K562 (cell line): ENCODE data around the gene PDE11A. TPM values are rescaled to one million over a fixed set of nuclear protein-coding genes. Genes with fewer than 3 reads are reported as not detected.
A peak's percentile ranks its signal among the peaks of the same experiment; 100 is the strongest.

Experiments used
- ATAC-seq: fragments of 200-7000 bp; cut with Tn5 transposase; 3 replicates; pipeline ENCODE4 v1.9.1; 2020; ENCODE audit warnings: moderate library complexity
- BruUV-seq: library from RNA; stranded (reverse); fragments of 400-500 nt; replicated peaks from 2 replicates; lab custom pipeline; 2021; lab: Mats Ljungman, UMichigan
- CTCF ChIA-PET: fragments of 300-600 bp; formaldehyde crosslinking; extraction: SDS; loops from one replicate; lab custom pipeline; 2021; ENCODE audit warnings: low intra/inter-chr PET ratio; lab: Yijun Ruan, JAX
- POLR2A ChIA-PET: fragments of 300-600, 350-650 bp; sonication (Branson Sonifier 250); formaldehyde crosslinking; extraction: SDS; loops from one replicate; lab custom pipeline; 2021; ENCODE audit warnings: antibody characterized with exemption, inconsistent platforms; lab: Yijun Ruan, JAX
- DNase-seq, 4 experiments: peaks; one replicate each; pipeline versions ENCODE4 v3.0.0 to v3.0.0-alpha.2; 2011 to 2018; ENCODE audit warnings: low spot score in 3 of 4, mixed read lengths in 3 of 4; ENCODE audit errors: extremely low read depth in 1 of 4
- FAIRE-seq: peaks from 2 replicates; lab custom pipeline; 2011; peaks lifted over from hg19 to GRCh38; lab: Jason Lieb, UNC
- H2AFZ ChIP-seq: 2 replicates; pipeline ENCODE4 v1.6.0; 2011; ENCODE audit warnings: low read depth, low read length, control low read depth, inconsistent platforms
- H3K27ac ChIP-seq: fragments of 200-600 bp; 3 replicates; pipeline ENCODE4 v1.8.0; 2011; ENCODE audit warnings: low read depth, mild to moderate bottlenecking, control low read depth, inconsistent platforms, low read length, moderate library complexity, mixed read lengths; ENCODE audit errors: extremely low read depth
- H3K27me3 ChIP-seq, 2 experiments: fragments of 300-600 bp in 1 of 2; 2 replicates in 1 of 2; 3 replicates in 1 of 2; pipeline versions ENCODE4 v1.6.0 to v1.8.0; 2011; ENCODE audit warnings: inconsistent platforms in 2 of 2, low read length in 2 of 2, mild to moderate bottlenecking in 1 of 2, mixed read lengths in 1 of 2, moderate library complexity in 1 of 2; ENCODE audit not compliant: control insufficient read depth in 2 of 2, insufficient read depth in 2 of 2
- H3K36me3 ChIP-seq: fragments of 300-600 bp; 3 replicates; pipeline ENCODE4 v1.8.0; 2011; ENCODE audit warnings: mild to moderate bottlenecking, low read length, inconsistent platforms; ENCODE audit not compliant: control insufficient read depth, insufficient read depth
- H3K4me1 ChIP-seq, 2 experiments: fragments of 200-600 bp in 1 of 2; replicated peaks in 1 of 2; 2 replicates in 1 of 2; 3 replicates in 1 of 2; pipeline versions ENCODE4 v1.5.1 to v1.8.0; 2011; ENCODE audit warnings: inconsistent platforms in 2 of 2, low read length in 2 of 2, mild to moderate bottlenecking in 1 of 2, mixed read lengths in 1 of 2, moderate library complexity in 1 of 2; ENCODE audit not compliant: control insufficient read depth in 2 of 2, insufficient read depth in 2 of 2
- H3K4me2 ChIP-seq: 2 replicates; pipeline ENCODE4 v1.6.1; 2011; ENCODE audit warnings: low read length, control low read depth, inconsistent platforms, mixed read lengths; ENCODE audit not compliant: insufficient read depth
- H3K4me3 ChIP-seq: fragments of 200-600 bp; sonication (generic), shearing (Covaris generic); 2 replicates; pipeline ENCODE4 v1.5.1; 2016; ENCODE audit warnings: control low read depth, inconsistent platforms
- H3K79me2 ChIP-seq: fragments of 200-600 bp; 3 replicates; pipeline ENCODE4 v1.8.0; 2011; ENCODE audit warnings: low read length, inconsistent platforms; ENCODE audit not compliant: control insufficient read depth, insufficient read depth
- H3K9ac ChIP-seq, 2 experiments: 2 replicates each; pipeline versions ENCODE4 v1.6.0 to v1.6.1; 2011; ENCODE audit warnings: low read depth in 2 of 2, low read length in 2 of 2, control low read depth in 1 of 2, inconsistent platforms in 1 of 2, mild to moderate bottlenecking in 1 of 2, mixed read lengths in 1 of 2; ENCODE audit not compliant: insufficient read depth in 1 of 2
- H3K9me1 ChIP-seq: one replicate; pipeline ENCODE4 v1.6.0; 2011; ENCODE audit warnings: inconsistent platforms, mild to moderate bottlenecking, low read length, moderate library complexity; ENCODE audit not compliant: control insufficient read depth, insufficient read depth
- H3K9me3 ChIP-seq: replicated peaks from 2 replicates; pipeline ENCODE4 v1.5.1; 2011; ENCODE audit warnings: low read depth, low read length, inconsistent platforms; ENCODE audit not compliant: control insufficient read depth, insufficient read depth
- H4K20me1 ChIP-seq: replicated peaks from 2 replicates; pipeline ENCODE4 v1.6.1; 2011; ENCODE audit warnings: low read length, inconsistent platforms, mixed read lengths; ENCODE audit not compliant: control insufficient read depth, insufficient read depth
- CEBPB ChIP-seq: fragments of 450-650 bp; IDR thresholded peaks from 2 replicates; pipeline ENCODE4 v1.6.1; 2016; ENCODE audit warnings: missing genetic modification characterization, missing compliant biosample characterization
- CEBPG ChIP-seq, 3 experiments: fragments of 200-800 bp in 1 of 3; sonication (Bioruptor generic) in 1 of 3; sonication (generic) in 1 of 3; formaldehyde crosslinking in 1 of 3; IDR thresholded peaks in 2 of 3; conservative IDR thresholded peaks in 1 of 3; 2 replicates each; pipeline versions ENCODE4 v1.6.1 to v1.8.0; 2016 to 2022; ENCODE audit warnings: missing compliant biosample characterization in 2 of 3, missing genetic modification characterization in 2 of 3, mild to moderate bottlenecking in 1 of 3, missing genetic modification reagents in 1 of 3
- CEBPZ ChIP-seq: fragments of 150-350 bp; IDR thresholded peaks from 2 replicates; pipeline ENCODE4 v1.6.1; 2014; ENCODE audit warnings: low read depth, mild to moderate bottlenecking, low read length, borderline replicate concordance
- DIDO1 ChIP-seq: fragments of 450-650 bp; IDR thresholded peaks from 2 replicates; pipeline ENCODE4 v1.6.1; 2016; ENCODE audit warnings: low read depth, missing biosample characterization, missing genetic modification characterization
- E2F8 ChIP-seq: fragments of 450-650 bp; IDR thresholded peaks from 2 replicates; pipeline ENCODE4 v1.7.1; 2018; ENCODE audit warnings: mild to moderate bottlenecking, low read depth; ENCODE audit not compliant: partially characterized antibody
- ETV1 ChIP-seq: fragments of 450-650 bp; conservative IDR thresholded peaks from 2 replicates; pipeline ENCODE4 v1.6.1; 2016; ENCODE audit warnings: missing genetic modification characterization, control low read depth, low read depth, missing compliant biosample characterization
- GTF2A2 ChIP-seq: IDR thresholded peaks from 2 replicates; pipeline ENCODE4 v1.6.1; 2016; ENCODE audit warnings: mild to moderate bottlenecking, missing genetic modification characterization, missing compliant biosample characterization
- MAFF ChIP-seq: IDR thresholded peaks from 2 replicates; pipeline ENCODE4 v1.6.1; 2012; ENCODE audit warnings: low read length, improper control_type of control experiment
- MAFK ChIP-seq: IDR thresholded peaks from 2 replicates; pipeline ENCODE4 v1.6.1; 2011; ENCODE audit warnings: low read length, improper control_type of control experiment
- NCOA6 ChIP-seq: fragments of 450-650 bp; IDR thresholded peaks from 2 replicates; pipeline ENCODE4 v1.6.1; 2017; ENCODE audit warnings: mild to moderate bottlenecking
- ZBTB1 ChIP-seq: sonication (generic); formaldehyde crosslinking; IDR thresholded peaks from 2 replicates; pipeline ENCODE4 v1.8.1; 2023; ENCODE audit warnings: missing genetic modification reagents, low read depth, mild to moderate bottlenecking, borderline replicate concordance
- ZNF316 ChIP-seq: fragments of 450-650 bp; IDR thresholded peaks from 2 replicates; pipeline ENCODE4 v1.6.1; 2016
- ZNF586 ChIP-seq: fragments of 450-650 bp; formaldehyde crosslinking; conservative IDR thresholded peaks from 2 replicates; pipeline ENCODE4 v1.4.0; 2020; ENCODE audit warnings: mild to moderate bottlenecking, moderate library complexity
- WGBS: fragments of 100-300 bp; shearing (Covaris generic); methylation state at CpG from one replicate; pipeline ENCODE4 v1.1.6; 2016; ENCODE audit warnings: low coverage, mixed read lengths; ENCODE audit not compliant: insufficient coverage; ENCODE audit errors: missing lambda C conversion rate; 5-methylcytosine and 5-hydroxymethylcytosine counted together
- in situ Hi-C: fragments of 300-500 bp; cut with MboI; formaldehyde crosslinking; loops from 4 replicates; pipeline ENCODE4 v1.15.0; 2018; ENCODE audit warnings: inconsistent platforms, mixed read lengths
- intact Hi-C: fragments of 100-400 bp; cut with micrococcal nuclease; formaldehyde crosslinking; loops from 2 replicates; pipeline ENCODE4 v1.14.2; 2022
- polyA plus RNA-seq, 8 experiments: library from polyadenylated mRNA; depleted of rRNA in 4 of 8; stranded (reverse) in 5 of 8; unstranded in 3 of 8; fragments of >200 nt; fragmentation: Nextera tagmentation in 2 of 8; fragmentation: Illumina TruSeq in 1 of 8; extraction: Ambion mirVana in 2 of 8; extraction: Trizol in 1 of 8; gene quantifications; 2 replicates each; pipeline versions ENCODE4 v1.2.1 to v1.2.3, GENCODE V29; 2011 to 2014; ENCODE audit warnings: inconsistent platforms in 1 of 8, missing spikeins in 1 of 8
- total RNA-seq, 7 experiments: library from RNA; depleted of rRNA in 6 of 7; stranded (reverse); fragments of >200 nt in 6 of 7; fragmentation: Illumina TruSeq in 2 of 7; extraction: Trizol in 2 of 7; gene quantifications; 2 replicates each; pipeline versions ENCODE4 v1.2.1 to v1.2.3, GENCODE V29; 2011 to 2021; ENCODE audit warnings: low replicate concordance in 1 of 7

Gene PDE11A
- total and polyA plus RNA-seq, 9 of the 15 experiments (the other 6 are each of a cell fraction or from before 2014, with no cell fraction given): 3.2 to 22.1 (median 5.7) TPM

DNA sequence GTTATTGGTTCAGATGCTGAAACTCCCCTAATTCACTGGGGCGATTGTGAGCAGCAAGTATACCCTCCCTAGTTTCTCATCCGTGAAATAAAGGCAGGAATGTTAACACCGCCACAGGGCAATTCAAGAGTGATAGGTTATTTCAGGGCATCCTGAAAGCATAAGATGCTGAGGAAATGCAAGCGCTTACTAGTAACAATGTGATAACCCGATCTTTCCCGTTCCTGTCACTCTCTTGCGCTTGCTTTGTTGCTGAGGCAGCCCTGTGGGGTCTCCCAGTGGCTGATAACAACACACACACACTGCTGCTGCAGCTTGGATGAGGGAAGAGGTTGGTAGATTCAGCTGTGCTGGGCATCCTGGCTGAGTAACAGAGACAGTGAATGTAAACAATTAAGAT, 420.7 kb downstream of the PDE11A start (continued):
- TF ChIP-seq E2F8: no peak

DNA sequence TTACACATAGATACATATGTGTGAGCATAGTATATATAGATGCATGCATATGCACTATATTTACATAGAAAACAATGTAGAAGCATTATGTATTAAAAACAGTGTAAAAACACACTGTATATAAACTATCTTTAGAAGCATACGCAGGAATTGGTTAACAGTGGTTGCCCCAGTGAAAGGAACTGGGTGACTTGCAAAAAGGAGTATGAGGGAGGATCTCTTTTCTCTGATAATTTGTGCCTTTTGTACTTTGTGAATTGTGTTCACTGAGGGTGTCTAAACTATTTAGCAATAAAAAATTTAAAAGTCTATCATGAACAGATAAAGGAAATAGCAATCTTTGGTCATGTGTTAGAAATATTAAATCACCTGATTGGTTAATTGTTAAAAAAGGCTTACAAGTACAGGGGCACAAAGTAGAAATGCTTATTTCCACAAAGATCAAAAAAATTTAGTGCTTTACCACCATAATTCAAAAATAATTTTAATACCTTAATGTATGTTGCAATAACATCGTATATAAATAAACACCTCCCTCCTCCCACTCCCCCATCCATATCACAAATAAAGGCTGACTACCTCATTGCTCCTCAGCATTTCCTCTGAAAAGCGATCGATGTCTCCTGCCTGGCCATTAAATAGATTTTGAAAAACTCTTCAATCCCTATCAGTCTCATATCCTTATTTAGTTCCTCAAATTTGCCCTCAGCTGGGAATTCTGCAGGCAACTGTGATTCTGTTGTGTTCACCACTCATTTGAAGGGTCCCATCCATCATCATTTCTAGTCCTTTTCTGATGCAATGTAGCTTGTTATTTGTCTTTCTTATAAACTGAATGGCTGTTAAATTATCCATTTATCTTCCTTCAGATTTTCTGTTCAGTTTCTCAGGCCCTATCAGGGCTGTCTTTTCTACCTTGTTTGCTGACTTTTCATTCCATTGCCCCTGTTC, 422.7 kb downstream of the PDE11A start:
- Histone ChIP-seq H3K4me3 (no peak overlapping the region), H3K27ac (no peak overlapping the region), H3K36me3 (no peaks in the 10 kb centered on the region), H4K20me1 (no peaks in the 10 kb centered on the region), H3K79me2 (no peaks in the 10 kb centered on the region), H3K4me1 (peaks cover 0 to 9% of the 10 kb centered on the region in 2 experiments; a peak in 3 of 5 replicates), H3K27me3 (peaks cover 0 to 12% of the 10 kb centered on the region in 2 experiments; a peak in 1 of 5 replicates), H2AFZ (no peak overlapping the region), H3K9me3 (0 out of 2 replicates have a peak, but pooled peaks cover under 1% of the 10 kb centered on the region), H3K9me1 (no peaks in the 10 kb centered on the region), H3K4me2 (no peak overlapping the region), H3K9ac (no peak overlapping the region)
- in situ Hi-C loops (no loop called here), intact Hi-C loops (no loop called here)
- POLR2A ChIA-PET: interaction anchor here (0.6 to 2.4 kb wide), 2 partner anchors 8 to 11 kb away, joined by 3 to 9 read pairs; no protein-coding TSS in a partner anchor
- no TSS peak for BruUV-seq
- WGBS: 10% methylated on average over 4 of the region's 4 CpGs
- DNase-seq: no peak
- FAIRE-seq: no peak
- CTCF ChIA-PET: no interaction called here
- no peak for ATAC-seq
- TF ChIP-seq NCOA6 (no peak), CEBPZ (no peak), DIDO1 (no peak), CEBPB (tag) (peak; percentile 73), ETV1 (tag) (no peak), MAFK (peak; percentile 15; the same call in 1 of the 2 replicates), MAFF (peak; percentile 17; the same call in 1 of the 2 replicates), ZNF586 (CRISPR knock-in tag) (no peak), CEBPG (CRISPR knock-in tag; IDR thresholded peaks at IDR 0.05) (no peak), CEBPG (tag; conservative IDR thresholded peaks at IDR 0.05 in 1 of 2, IDR thresholded peaks at IDR 0.05 in 1 of 2) (peak; percentile 58 to 60; a peak in 3 of 4 replicates), GTF2A2 (tag) (no peak), ZNF316 (peak; percentile 55; the same call in 1 of the 2 replicates), ZBTB1 (no peak)
